ENCODE measurements around the gene TTPAL.

The TTPAL gene

DNA sequence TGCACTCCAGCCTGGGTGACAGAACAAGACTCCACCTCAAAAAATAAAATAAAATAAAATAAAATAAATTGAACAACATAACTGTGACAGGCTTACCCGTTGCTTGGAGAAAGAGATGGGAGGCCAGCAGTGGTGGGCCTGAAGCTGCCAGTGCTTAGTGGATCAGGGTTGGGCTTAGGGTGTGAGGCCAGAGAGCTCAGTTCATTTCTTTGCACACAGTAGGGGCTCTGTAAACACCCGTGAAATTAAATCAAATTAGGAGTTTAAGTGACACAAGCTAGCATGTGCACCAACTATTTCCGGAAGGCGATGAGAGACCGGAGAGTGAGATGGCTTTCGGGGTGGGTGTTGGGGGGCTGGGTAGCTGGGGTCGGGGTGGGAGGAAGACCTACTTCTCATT lies 25.8 kb upstream of the TTPAL start:
- TF ChIP-seq POLR2A (IDR thresholded peaks at IDR 0.05; ENCODE audit: low read length) (no peak), GATA1 (IDR thresholded peaks at IDR 0.05; ENCODE audit: low read depth, low read length) (no peak)
- DNase-seq: no peak

DNA sequence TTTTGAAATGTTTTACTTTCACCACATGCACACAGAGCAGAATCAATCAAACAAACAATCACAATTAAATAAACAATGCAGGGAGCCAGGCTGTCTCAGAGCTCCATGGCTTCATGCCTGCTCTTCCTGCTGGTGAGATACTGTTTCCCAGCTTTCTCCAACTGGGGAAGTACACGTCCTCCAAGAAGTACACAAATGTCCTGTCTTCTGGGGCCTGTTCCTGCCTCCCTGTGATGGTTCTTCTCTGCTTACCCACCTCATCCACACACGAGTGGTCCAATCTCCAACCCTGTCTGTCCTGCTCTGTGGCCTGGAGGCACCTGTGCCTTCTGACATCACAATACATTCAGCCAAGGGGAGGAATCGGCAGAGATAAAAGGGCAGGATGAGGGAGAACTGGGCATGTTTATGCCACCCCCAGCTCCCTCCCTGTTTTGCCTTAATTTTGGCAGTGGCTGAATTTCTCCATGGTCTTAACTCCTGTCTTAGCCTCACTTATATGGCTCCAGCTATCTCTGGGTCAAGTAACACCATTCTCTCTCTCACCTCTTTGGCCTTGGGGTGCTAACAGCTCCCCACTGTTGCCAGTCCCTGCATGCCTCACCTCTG lies 25.3 kb upstream of the TTPAL start:
- no peak for DNase-seq
- TF ChIP-seq GATA1 (IDR thresholded peaks at IDR 0.05; ENCODE audit: low read depth, low read length): no peak
- no peak for TF ChIP-seq POLR2A (IDR thresholded peaks at IDR 0.05; ENCODE audit: low read length)

DNA sequence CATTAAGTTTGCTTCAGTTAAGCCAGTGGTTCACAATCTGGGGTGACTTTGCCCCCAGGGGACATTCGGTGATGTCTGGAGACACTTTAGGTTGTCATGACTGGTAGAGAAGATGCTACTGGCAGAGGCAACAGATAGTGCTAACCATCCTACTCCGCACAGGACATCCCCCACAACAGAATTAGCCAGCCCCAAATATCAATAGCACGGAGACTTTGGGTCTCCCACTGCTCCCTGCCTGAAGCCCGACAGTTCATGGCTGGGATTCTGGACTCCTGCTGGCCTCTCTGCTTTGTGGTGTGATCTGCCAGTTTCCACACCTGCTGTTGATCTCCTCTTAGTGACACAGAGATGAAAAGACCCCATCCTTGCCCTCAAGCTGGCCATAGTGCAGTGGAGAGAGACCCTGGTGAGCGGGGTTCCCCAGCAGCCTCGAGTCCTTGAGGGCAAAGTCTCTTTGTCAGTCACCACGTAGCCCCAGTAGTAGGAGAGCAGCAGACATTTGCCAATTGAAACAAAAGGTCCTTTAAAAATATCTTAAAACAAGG lies 24.7 kb upstream of the TTPAL start:
- no peak for TF ChIP-seq GATA1 (IDR thresholded peaks at IDR 0.05; ENCODE audit: low read depth, low read length)
- TF ChIP-seq POLR2A (IDR thresholded peaks at IDR 0.05; ENCODE audit: low read length): no peak
- DNase-seq: no peak

DNA sequence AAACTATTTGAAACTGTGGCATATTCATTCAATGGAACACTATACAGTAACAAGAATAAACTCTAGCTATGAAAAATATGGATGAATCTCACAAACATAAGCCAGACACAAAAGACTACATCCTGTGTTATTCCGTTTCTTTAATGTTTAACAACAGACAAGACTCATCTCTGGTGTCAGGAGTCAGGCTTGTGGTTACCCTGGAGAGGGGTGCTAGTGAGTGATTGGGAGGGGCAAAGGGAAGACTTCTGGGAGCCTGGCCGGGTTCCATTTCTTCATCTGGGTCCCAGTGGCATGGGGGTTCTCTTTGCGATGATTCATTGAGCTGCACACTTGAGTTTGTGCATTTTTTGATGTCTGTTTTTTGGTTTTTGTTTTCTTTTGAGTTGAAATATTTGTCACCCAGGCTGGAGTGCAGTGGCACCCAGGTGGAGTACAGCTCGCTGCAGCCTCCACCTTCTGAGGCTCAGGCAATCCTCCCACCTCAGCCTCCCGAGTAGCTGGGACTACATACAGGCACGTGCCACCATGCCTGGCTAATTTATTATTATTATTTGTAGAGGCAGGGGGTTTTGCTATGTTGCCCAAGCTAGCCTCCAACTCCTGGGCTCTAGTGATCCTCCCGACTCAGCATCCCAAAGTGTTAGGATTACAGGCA lies 21.2 kb upstream of the TTPAL start:
- TF ChIP-seq POLR2A (IDR thresholded peaks at IDR 0.05; ENCODE audit: low read length): no peak
- TF ChIP-seq GATA1 (IDR thresholded peaks at IDR 0.05; ENCODE audit: low read depth, low read length): no peak
- DNase-seq: no peak

DNA sequence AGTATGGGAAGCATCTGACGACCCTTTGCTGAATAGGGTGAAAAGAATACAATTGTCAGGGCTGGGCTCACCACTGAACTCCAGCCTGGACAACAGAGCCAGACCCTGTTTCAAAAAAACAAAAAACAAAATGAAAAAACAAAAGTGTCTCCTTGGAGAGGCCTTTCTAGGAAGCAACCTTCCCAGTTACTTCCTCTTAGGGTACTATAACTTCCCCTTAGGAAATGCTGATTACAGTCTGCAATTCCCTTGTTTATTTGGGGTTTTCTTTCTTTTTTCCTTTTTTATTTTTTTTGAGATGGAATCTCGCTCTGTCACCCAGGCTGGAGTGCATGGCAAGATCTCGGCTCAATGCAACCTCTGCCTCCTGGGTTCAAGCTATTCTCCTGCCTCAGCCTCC lies 20.5 kb upstream of the TTPAL start:
- DNase-seq: no peak
- TF ChIP-seq GATA1 (IDR thresholded peaks at IDR 0.05; ENCODE audit: low read depth, low read length): no peak
- no peak for TF ChIP-seq POLR2A (IDR thresholded peaks at IDR 0.05; ENCODE audit: low read length)

DNA sequence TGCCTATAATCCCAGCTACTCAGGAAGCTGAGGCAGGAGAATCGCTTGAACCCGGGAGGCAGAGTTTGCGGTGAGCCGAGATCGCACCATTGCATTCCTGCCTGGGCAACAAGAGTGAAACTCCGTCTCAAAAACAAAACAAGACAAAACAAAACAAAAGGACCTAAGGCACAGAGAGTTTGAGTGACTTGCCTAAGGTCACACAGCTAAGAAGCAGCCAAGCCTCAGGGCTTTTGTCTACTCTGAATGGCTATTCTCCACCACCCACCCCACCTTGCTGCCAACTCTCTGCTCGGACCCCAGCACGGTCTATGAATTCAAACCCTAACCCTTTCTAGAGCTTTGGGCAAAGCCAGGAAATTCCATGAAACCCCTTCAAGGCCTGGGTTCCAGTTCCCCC lies 19.1 kb upstream of the TTPAL start:
- no peak for TF ChIP-seq GATA1 (IDR thresholded peaks at IDR 0.05; ENCODE audit: low read depth, low read length)
- TF ChIP-seq POLR2A (IDR thresholded peaks at IDR 0.05; ENCODE audit: low read length): no peak
- DNase-seq: no peak

DNA sequence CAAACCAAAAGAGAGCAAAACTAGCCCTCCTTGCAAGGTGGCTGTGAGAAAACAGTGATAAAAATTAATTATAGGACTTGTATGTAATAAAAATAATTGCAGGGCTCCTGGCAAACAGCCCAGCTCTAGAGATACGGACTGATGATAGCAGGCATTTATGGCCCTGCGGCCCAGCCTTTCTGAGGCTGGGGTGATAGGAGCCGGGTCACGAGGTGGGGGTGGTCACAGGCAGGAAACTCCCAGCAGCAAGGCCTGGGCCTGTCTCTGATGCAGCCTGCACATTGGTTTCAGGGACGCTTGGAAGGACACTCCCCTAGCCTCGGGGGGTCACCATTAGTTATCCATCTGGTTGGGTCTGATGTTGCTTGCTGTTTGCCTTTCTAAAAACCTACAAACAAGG lies 18.7 kb upstream of the TTPAL start:
- peak; percentile 92 to 96 for DNase-seq

DNA sequence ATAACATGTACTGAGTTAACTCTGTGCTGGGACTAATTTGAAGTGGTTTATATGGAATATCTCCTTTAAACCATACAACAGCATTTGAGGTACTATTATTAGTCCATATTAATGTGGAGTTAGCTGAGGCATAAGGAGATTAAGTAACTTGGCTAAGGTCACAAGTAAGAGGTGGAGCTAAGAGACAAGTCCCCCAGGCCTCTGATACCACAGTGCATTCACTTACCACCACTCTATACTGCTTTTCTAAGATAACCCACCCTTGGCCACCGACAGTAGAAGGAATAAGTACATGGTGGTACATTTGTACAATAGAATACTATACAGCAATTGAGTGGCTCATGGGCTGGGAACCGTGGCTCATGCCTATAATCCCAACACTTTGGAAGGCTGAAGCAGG lies 16.4 kb upstream of the TTPAL start:
- no peak for TF ChIP-seq POLR2A (IDR thresholded peaks at IDR 0.05; ENCODE audit: low read length)
- DNase-seq: peak; percentile 68 to 85

More for the DNA sequence above, 18.7 kb upstream of the TTPAL start:
- TF ChIP-seq GATA1 (IDR thresholded peaks at IDR 0.05; ENCODE audit: low read depth, low read length) (no peak), POLR2A (IDR thresholded peaks at IDR 0.05; ENCODE audit: low read length) (no peak)

DNA sequence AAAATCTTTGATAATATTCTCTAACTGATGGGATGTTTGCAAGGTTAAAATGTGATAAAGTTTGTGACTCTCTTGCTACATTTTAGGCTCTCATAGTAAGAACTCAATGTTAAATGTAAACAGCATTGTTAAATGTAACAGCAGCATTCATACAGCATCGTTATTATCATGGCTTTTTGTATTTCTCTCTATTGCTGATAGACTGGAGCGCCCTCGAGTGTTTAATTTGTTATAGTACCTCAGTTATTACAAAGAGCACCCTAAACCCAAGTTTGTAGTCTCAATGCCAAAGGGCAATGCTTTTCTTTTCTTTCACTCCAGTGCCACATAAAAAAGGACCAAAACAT lies 14.9 kb upstream of the TTPAL start:
- no peak for TF ChIP-seq GATA1 (IDR thresholded peaks at IDR 0.05; ENCODE audit: low read depth, low read length)
- no peak for TF ChIP-seq POLR2A (IDR thresholded peaks at IDR 0.05; ENCODE audit: low read length)
- peak; percentile 74 to 82 for DNase-seq

DNA sequence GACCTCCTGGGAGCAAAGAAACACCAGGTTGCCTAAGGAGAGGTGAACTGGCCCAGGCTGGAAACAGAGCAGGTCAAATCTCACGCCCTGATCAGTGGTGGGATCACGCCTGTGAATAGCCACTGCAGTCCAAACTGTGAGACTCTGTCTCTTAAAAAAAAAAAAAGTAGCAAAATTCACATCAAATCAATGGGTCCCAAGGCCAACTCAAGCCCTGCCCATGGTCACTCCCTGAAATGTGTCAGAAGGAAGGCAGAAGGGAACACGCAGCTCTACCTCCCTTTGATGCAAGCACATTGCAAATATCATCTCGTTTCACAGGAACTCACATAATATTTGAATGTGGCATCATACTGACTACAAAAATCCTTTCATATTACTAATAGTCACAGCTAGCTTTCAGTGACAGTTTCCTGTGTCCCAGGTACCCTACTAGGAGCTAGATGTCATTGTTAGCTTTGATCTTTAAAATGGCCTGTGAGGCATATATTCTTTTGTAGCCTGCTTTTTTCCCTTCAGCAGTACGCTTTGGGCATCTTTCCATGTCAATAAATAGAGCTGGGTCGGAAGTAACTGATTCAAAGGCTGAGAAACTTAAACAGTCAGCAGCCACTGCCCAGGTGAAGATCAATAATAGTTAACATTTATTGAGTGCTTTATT lies 14.4 kb upstream of the TTPAL start:
- TF ChIP-seq POLR2A (IDR thresholded peaks at IDR 0.05; ENCODE audit: low read length): no peak
- TF ChIP-seq GATA1 (IDR thresholded peaks at IDR 0.05; ENCODE audit: low read depth, low read length): no peak
- no peak for DNase-seq

DNA sequence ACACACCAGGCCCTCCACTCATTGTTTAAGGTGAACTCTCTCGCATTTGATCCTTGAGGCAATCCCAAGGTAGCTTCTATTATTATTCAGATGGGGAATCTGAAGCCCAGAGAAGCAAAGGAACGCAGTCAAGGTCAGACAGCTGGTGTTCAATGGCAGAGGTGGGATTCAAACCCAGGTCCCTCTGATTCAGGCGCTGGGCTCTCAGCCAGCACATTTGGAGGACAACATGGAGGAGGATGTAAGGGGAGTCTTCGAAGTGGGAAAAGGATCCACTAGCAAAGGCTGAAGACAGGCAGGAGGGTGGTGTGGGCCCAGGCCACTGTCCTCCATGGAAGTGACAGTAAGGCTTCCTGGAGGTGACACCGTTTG lies 13.9 kb upstream of the TTPAL start:
- TF ChIP-seq GATA1 (IDR thresholded peaks at IDR 0.05; ENCODE audit: low read depth, low read length): no peak
- TF ChIP-seq POLR2A (IDR thresholded peaks at IDR 0.05; ENCODE audit: low read length): no peak
- DNase-seq: no peak

DNA sequence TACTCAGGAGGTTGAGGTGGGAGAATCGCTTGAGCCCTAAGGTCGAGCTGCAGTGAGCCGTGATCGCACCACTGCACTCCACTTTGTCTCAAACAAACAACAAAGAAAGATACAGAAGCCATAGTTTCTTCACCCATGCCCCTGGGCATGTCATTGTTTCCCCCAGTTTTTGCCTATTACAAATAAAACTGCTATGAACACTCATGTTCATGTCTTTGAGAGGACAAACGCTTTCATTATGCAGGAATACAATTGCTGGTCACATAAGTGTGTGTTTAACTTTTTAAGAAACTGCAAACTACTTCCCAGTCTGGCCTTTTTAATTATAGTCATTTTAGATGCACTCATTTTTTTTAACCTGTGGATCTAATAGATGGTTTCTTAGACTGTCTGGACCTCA lies 12.2 kb upstream of the TTPAL start:
- DNase-seq: no peak
- no peak for TF ChIP-seq GATA1 (IDR thresholded peaks at IDR 0.05; ENCODE audit: low read depth, low read length)
- TF ChIP-seq POLR2A (IDR thresholded peaks at IDR 0.05; ENCODE audit: low read length): no peak

DNA sequence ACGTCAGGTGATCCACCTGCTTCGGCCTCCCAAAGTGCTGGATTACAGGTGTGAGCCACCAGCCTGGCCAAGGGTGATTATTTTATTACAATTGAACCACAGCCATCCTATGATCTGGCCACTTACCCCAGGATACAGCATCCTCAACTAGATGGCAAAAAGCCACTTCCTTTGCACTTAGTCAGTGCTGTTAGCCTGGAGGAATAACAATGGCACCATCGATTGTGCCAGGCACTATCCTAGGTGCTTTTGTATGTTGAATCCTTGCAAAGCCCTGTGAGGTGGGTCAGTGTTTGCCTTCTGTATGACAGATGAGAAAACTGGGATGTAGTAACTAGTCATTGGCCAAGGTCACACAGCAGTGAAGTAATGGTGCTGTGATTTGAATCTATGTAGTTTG lies 11.2 kb upstream of the TTPAL start:
- DNase-seq: no peak
- TF ChIP-seq GATA1 (IDR thresholded peaks at IDR 0.05; ENCODE audit: low read depth, low read length) (no peak), POLR2A (IDR thresholded peaks at IDR 0.05; ENCODE audit: low read length) (no peak)

DNA sequence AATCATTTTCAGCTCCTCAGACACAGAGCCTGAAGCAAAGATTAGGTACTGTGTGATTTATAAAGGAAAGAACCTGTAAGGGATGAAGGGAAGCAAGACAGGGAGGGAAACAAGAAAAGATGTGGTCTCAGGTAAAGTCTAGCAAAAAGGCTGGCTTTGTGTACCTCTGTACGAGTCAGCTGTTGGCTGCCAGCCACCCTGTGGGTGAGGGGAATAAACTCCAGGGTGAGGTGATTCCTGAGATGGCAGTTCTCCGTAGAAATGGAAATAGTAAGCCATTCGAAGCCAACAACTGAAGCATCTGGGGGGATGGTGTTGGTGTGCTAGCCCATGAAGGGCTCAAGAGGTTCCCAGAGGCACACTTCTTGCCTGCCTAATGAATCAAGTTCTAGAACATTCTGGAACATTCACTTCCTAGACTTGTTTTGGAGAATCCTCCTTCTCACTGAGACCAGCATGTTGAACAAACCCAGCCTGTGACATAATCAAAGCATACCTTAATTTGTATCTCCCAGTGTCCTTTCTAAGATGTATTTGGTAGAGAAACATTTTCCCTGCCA lies 10.6 kb upstream of the TTPAL start:
- DNase-seq: no peak
- TF ChIP-seq GATA1 (IDR thresholded peaks at IDR 0.05; ENCODE audit: low read depth, low read length) (no peak), POLR2A (IDR thresholded peaks at IDR 0.05; ENCODE audit: low read length) (no peak)

Data from erythroblast (primary cell).